ENCODE data around the gene CSNK2A3.

DNA sequence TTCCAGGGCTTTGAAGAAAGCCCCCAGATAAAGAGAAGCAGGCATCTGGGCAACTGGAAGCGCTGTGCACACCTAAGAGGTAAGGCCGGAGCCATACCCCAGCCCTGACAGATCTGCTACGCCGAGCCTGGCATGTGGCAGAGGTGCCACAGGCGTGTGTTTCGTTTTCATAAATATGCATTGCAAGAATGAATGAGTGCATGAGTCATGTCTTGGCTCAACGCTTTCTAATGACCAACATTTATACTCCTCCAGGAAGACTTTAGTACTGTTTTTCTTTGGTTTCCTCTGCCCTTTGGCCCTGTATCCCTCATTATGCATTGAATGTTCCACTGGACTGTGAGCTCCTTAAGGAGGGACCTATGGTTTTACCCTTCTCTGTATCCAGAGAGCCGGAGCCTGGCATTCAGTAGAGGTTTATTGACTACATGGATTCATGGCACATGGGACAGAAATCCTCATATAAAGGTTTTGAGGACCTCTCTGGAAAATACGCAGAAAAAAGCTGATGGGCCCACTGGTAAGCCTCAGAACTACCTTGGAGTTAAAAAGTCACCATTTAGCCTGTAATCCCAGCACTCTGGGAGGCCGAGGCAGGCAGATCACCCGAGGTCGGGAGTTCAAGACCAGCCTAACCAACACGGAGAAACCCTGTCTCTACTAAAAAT lies 38.9 kb upstream of the CSNK2A3 start:
- no peak for TF ChIP-seq CTCF (IDR thresholded peaks at IDR 0.05 in 2 of 3, conservative IDR thresholded peaks at IDR 0.05 in 1 of 3; ENCODE audit: borderline replicate concordance in 1 of 3, insufficient read depth in 1 of 3, low read depth in 2 of 3, low read length in 2 of 3)
- no peak for TF ChIP-seq POLR2AphosphoS5 (IDR thresholded peaks at IDR 0.05; ENCODE audit: low read depth, low read length)
- TF ChIP-seq POLR2A (IDR thresholded peaks at IDR 0.05; ENCODE audit: borderline replicate concordance, extremely low read depth, insufficient read depth, insufficient read length) = no peak
- TF ChIP-seq CEBPB (IDR thresholded peaks at IDR 0.05; ENCODE audit: low read depth) = no peak
- no peak for TF ChIP-seq EZH2 (IDR thresholded peaks at IDR 0.05)
